HCT116 (cell line): ENCODE measurements around the gene CTNNA1. TPM values are rescaled to one million over a fixed set of nuclear protein-coding genes. Genes with fewer than 3 reads are reported as not detected.

Source experiments
- ATAC-seq: fragments of 200-7000 bp; cut with Tn5 transposase; 2 replicates; pipeline ENCODE4 v1.9.1; 2020; ENCODE audit warnings: mild to moderate bottlenecking, moderate library complexity
- BruUV-seq: library from RNA; stranded (reverse); fragments of 400-500 nt; replicated peaks from 2 replicates; lab custom pipeline; 2021; lab: Mats Ljungman, UMichigan
- CTCF ChIA-PET: fragments of 300-600 bp; sonication (Branson Sonifier 250); formaldehyde crosslinking; loops from one replicate; lab custom pipeline; 2021; ENCODE audit warnings: antibody characterized with exemption; lab: Charles Lee
- POLR2A ChIA-PET: fragments of 300-600, 350-600 bp; sonication (Branson Sonifier 250); formaldehyde crosslinking; loops from one replicate; lab custom pipeline; 2021; ENCODE audit warnings: antibody characterized with exemption; lab: Charles Lee
- RAD21 ChIA-PET, 2 experiments: fragments of 300-600 bp; sonication (Branson Sonifier 250); formaldehyde crosslinking; loops; one replicate each; lab custom pipeline; 2023; ENCODE audit warnings: low total read pairs in 2 of 2; ENCODE audit not compliant: uncharacterized antibody in 2 of 2, unreplicated experiment in 2 of 2, low non-redundant PET in 1 of 2; lab: Charles Lee
- DNase-seq: peaks from one replicate; pipeline ENCODE4 v3.0.0-alpha.2; 2010; ENCODE audit warnings: low read depth, low spot score
- H2AFZ ChIP-seq: fragments of 200-600 bp; shearing (Covaris generic), sonication (generic); 2 replicates; pipeline ENCODE4 v1.6.1; 2017; ENCODE audit warnings: low read depth, mixed run types, mixed read lengths, antibody characterized with exemption, low read length; ENCODE audit not compliant: poor library complexity, severe bottlenecking
- H3K27ac ChIP-seq: 2 replicates; pipeline ENCODE4 v1.5.1; 2012; ENCODE audit warnings: low read depth, low read length
- H3K27me3 ChIP-seq: fragments of 200-600 bp; sonication (generic); 2 replicates; pipeline ENCODE4 v1.6.1; 2016; ENCODE audit warnings: mixed run types, low read length, mixed read lengths; ENCODE audit not compliant: insufficient read depth
- H3K36me3 ChIP-seq, 2 experiments: fragments of 200-500 bp in 1 of 2; fragments of 200-600 bp in 1 of 2; sonication (Bioruptor generic) in 1 of 2; sonication (generic) in 1 of 2; 2 replicates each; pipeline versions ENCODE4 v1.5.1 to v1.6.1; 2014 to 2016; ENCODE audit warnings: low read length in 2 of 2, inconsistent platforms in 1 of 2, mixed read lengths in 1 of 2, mixed run types in 1 of 2; ENCODE audit not compliant: insufficient read depth in 2 of 2, control insufficient read depth in 1 of 2
- H3K4me1 ChIP-seq, 2 experiments: fragments of 200-600 bp in 1 of 2; sonication (generic) in 1 of 2; 2 replicates each; pipeline versions ENCODE4 v1.5.1 to v1.6.1; 2012 to 2017; ENCODE audit warnings: low read length in 2 of 2, inconsistent platforms in 1 of 2, mild to moderate bottlenecking in 1 of 2, mixed read lengths in 1 of 2, mixed run types in 1 of 2, moderate library complexity in 1 of 2; ENCODE audit not compliant: insufficient read depth in 2 of 2, control insufficient read depth in 1 of 2
- H3K4me2 ChIP-seq: fragments of 200-600 bp; sonication (generic); 2 replicates; pipeline ENCODE4 v1.6.1; 2017; ENCODE audit warnings: mixed run types, low read length, mixed read lengths
- H3K4me3 ChIP-seq, 2 experiments: fragments of 200-600 bp in 1 of 2; sonication (generic) in 1 of 2; replicated peaks in 1 of 2; 2 replicates each; pipeline ENCODE4 v1.5.1; 2011 to 2016; ENCODE audit warnings: low read length in 2 of 2, control low read depth in 1 of 2, low read depth in 1 of 2, mild to moderate bottlenecking in 1 of 2, mixed read lengths in 1 of 2, mixed run types in 1 of 2
- H3K79me2 ChIP-seq: fragments of 200-600 bp; sonication (generic); 2 replicates; pipeline ENCODE4 v1.6.1; 2017; ENCODE audit warnings: mild to moderate bottlenecking, mixed run types, low read length, moderate library complexity, mixed read lengths; ENCODE audit not compliant: insufficient read depth
- H3K9ac ChIP-seq: fragments of 200-600 bp; sonication (generic); 2 replicates; pipeline ENCODE4 v1.6.1; 2016; ENCODE audit warnings: low read length, mixed read lengths
- H3K9me2 ChIP-seq: fragments of 200-600 bp; sonication (generic), shearing (Covaris generic); 2 replicates; pipeline ENCODE4 v1.6.1; 2017; ENCODE audit warnings: mixed run types, mild to moderate bottlenecking, moderate library complexity; ENCODE audit not compliant: insufficient read depth
- H3K9me3 ChIP-seq, 2 experiments: fragments of 200-500 bp in 1 of 2; fragments of 200-600 bp in 1 of 2; sonication (Bioruptor generic) in 1 of 2; sonication (generic) in 1 of 2; 2 replicates each; pipeline ENCODE4 v1.6.1; 2014 to 2017; ENCODE audit warnings: low read length in 2 of 2, mixed read lengths in 2 of 2, inconsistent platforms in 1 of 2, low read depth in 1 of 2, mild to moderate bottlenecking in 1 of 2, mixed run types in 1 of 2, moderate library complexity in 1 of 2; ENCODE audit not compliant: control insufficient read depth in 1 of 2, insufficient read depth in 1 of 2
- H4K20me1 ChIP-seq: fragments of 200-600 bp; sonication (generic), shearing (Covaris generic); 2 replicates; pipeline ENCODE4 v1.6.1; 2017; ENCODE audit warnings: mixed run types, mild to moderate bottlenecking, moderate library complexity; ENCODE audit not compliant: insufficient read depth
- ATF3 ChIP-seq: IDR thresholded peaks from 2 replicates; pipeline ENCODE4 v1.6.1; 2012
- CEBPB ChIP-seq: IDR thresholded peaks from 2 replicates; pipeline ENCODE4 v1.6.1; 2012; ENCODE audit warnings: low read depth
- ELF1 ChIP-seq: IDR thresholded peaks from 2 replicates; pipeline ENCODE4 v1.6.1; 2012; ENCODE audit warnings: low read depth, borderline replicate concordance
- EZH2 ChIP-seq: fragments of 200-600 bp; sonication (generic); IDR thresholded peaks from 2 replicates; pipeline ENCODE4 v1.6.1; 2017; ENCODE audit warnings: antibody characterized with exemption, mixed run types
- FOSL1 ChIP-seq: IDR thresholded peaks from 2 replicates; pipeline ENCODE4 v1.6.1; 2012; ENCODE audit warnings: low read depth
- JUND ChIP-seq: IDR thresholded peaks from 2 replicates; pipeline ENCODE4 v1.6.1; 2012
- POLR2AphosphoS5 ChIP-seq: IDR thresholded peaks from 2 replicates; pipeline ENCODE4 v1.6.1; 2011; ENCODE audit warnings: mild to moderate bottlenecking, low read depth, low read length, moderate library complexity
- RAD21 ChIP-seq: IDR thresholded peaks from 2 replicates; pipeline ENCODE4 v1.6.1; 2012; ENCODE audit warnings: low read depth, mild to moderate bottlenecking
- SIN3A ChIP-seq: IDR thresholded peaks from 2 replicates; pipeline ENCODE4 v1.6.1; 2012; ENCODE audit warnings: low read depth
- SP1 ChIP-seq: IDR thresholded peaks from 2 replicates; pipeline ENCODE4 v1.6.1; 2012; ENCODE audit warnings: low read depth
- SRF ChIP-seq: IDR thresholded peaks from 2 replicates; pipeline ENCODE4 v1.6.1; 2012; ENCODE audit warnings: low read depth
- TCF7L2 ChIP-seq: IDR thresholded peaks from 2 replicates; pipeline ENCODE4 v1.7.0; 2011; ENCODE audit warnings: borderline replicate concordance, inconsistent platforms; ENCODE audit not compliant: insufficient read depth, insufficient read length; ENCODE audit errors: extremely low read depth
- YY1 ChIP-seq: IDR thresholded peaks from 2 replicates; pipeline ENCODE4 v1.6.1; 2011; ENCODE audit warnings: low read length, low read depth, moderate library complexity, mild to moderate bottlenecking; ENCODE audit not compliant: insufficient replicate concordance; ENCODE audit errors: extremely low read depth
- ZBTB33 ChIP-seq: IDR thresholded peaks from 2 replicates; pipeline ENCODE4 v1.6.1; 2011; ENCODE audit warnings: mild to moderate bottlenecking, low read length, moderate library complexity; ENCODE audit not compliant: insufficient replicate concordance; ENCODE audit errors: extremely low read depth
- ZFX ChIP-seq: fragments of 450-650 bp; IDR thresholded peaks from 2 replicates; pipeline ENCODE4 v1.6.1; 2017
- ZNF274 ChIP-seq: fragments of 200-500 bp; sonication (Bioruptor generic); IDR thresholded peaks from 2 replicates; pipeline ENCODE4 v1.6.1; 2014; ENCODE audit warnings: mild to moderate bottlenecking, low read depth, low read length, inconsistent platforms
- intact Hi-C: fragments of 100-400 bp; cut with micrococcal nuclease; formaldehyde crosslinking; loops from 2 replicates; pipeline ENCODE4 v1.10.0; 2022
- total RNA-seq: library from RNA; stranded (reverse); gene quantifications from one replicate; pipeline ENCODE4 v1.2.1, GENCODE V29; 2021; ENCODE audit not compliant: unreplicated experiment

CTNNA1 gene
- total RNA-seq, 1 experiment from 2014 or later, result 313 TPM

- CTCF ChIA-PET, result interaction anchor here (3.9 kb wide), 1 partner anchor 29 kb away, joined by 10 read pairs; no protein-coding TSS in a partner anchor
- RAD21 ChIA-PET, result no interaction called here
- Histone ChIP-seq H3K4me3 (peak overlapping the region; percentile 82 to 95), H3K9me3 (no peaks in the 10 kb centered on the region), H3K9ac (peak overlapping the region; percentile 92), H4K20me1 (no peaks in the 10 kb centered on the region; the same call in 1 of the 2 replicates), H2AFZ (no peak overlapping the region), H3K27ac (peak overlapping the region; percentile 98), H3K36me3 (peaks cover 1 to 3% of the 10 kb centered on the region in 2 experiments; a peak in 2 of 4 replicates), H3K79me2 (peaks cover 55% of the 10 kb centered on the region), H3K4me1 (peaks cover 22 to 42% of the 10 kb centered on the region in 2 experiments), H3K9me2 (no peaks in the 10 kb centered on the region), H3K27me3 (no peaks in the 10 kb centered on the region), H3K4me2 (peak overlapping the region; percentile 89)
- TF ChIP-seq ZFX (peak; percentile 81), ZNF274 (no peak), POLR2AphosphoS5 (peak; percentile 54; the same call in 1 of the 2 replicates), CEBPB (no peak), SIN3A (no peak), YY1 (peak; percentile 63), SRF (no peak)
- no TSS peak for BruUV-seq
- DNase-seq (peak; percentile 80), ATAC-seq (peak; percentile 22)
- intact Hi-C loops, result loop anchor here (1.0 to 10.0 kb wide), 3 partner anchors 29 to 511 kb away; partner anchors contain the start of gene HSPA9
- POLR2A ChIA-PET, result interaction anchor here (0.7 to 1.5 kb wide), 3 partner anchors 13 to 540 kb away, joined by 3 read pairs; partner anchors contain the start of gene MATR3
Observed at GRCh38 chr5:138753794-138754698, 821 bp downstream of the CTNNA1 start.

GRCh38 chr5:138754699-138755057 lies 1.5 kb downstream of the CTNNA1 start:
- Histone ChIP-seq H3K9me3 (no peaks in the 10 kb centered on the region), H3K27me3 (no peaks in the 10 kb centered on the region), H3K4me3 (peak overlapping the region; percentile 82 to 95), H3K9ac (peak overlapping the region; percentile 92), H3K9me2 (no peaks in the 10 kb centered on the region), H2AFZ (no peak overlapping the region), H4K20me1 (no peaks in the 10 kb centered on the region; the same call in 1 of the 2 replicates), H3K4me1 (peaks cover 22 to 42% of the 10 kb centered on the region in 2 experiments), H3K27ac (peak overlapping the region; percentile 98; the same call in 1 of the 2 replicates), H3K79me2 (peaks cover 61% of the 10 kb centered on the region), H3K4me2 (peak overlapping the region; percentile 89), H3K36me3 (peaks cover 2 to 5% of the 10 kb centered on the region in 2 experiments; a peak in 2 of 4 replicates)
- ChIA-PET POLR2A (interaction anchor here (1.1 kb wide), 1 partner anchor 14 kb away, joined by 3 read pairs; no protein-coding TSS in a partner anchor), CTCF (interaction anchor here (3.9 kb wide), 1 partner anchor 30 kb away, joined by 10 read pairs; no protein-coding TSS in a partner anchor), RAD21 (no interaction called here)
- ATAC-seq (peak; percentile 23; the same call in 1 of the 2 replicates), DNase-seq (peak; percentile 39)
- BruUV-seq, result TSS peak; percentile 68
- intact Hi-C loops, result loop anchor here (1.0 to 10.0 kb wide), 2 partner anchors 179 to 510 kb away; partner anchors contain the start of gene HSPA9
- TF ChIP-seq SIN3A, result no peak
- TF ChIP-seq YY1, result no peak
- no peak for TF ChIP-seq JUND
- TF ChIP-seq TCF7L2, result no peak
- TF ChIP-seq ZBTB33, result no peak
- no peak for TF ChIP-seq EZH2
- no peak for TF ChIP-seq FOSL1
- no peak for TF ChIP-seq ZFX
- no peak for TF ChIP-seq ELF1
- TF ChIP-seq RAD21, result no peak
- no peak for TF ChIP-seq ATF3
- no peak for TF ChIP-seq POLR2AphosphoS5
- no peak for TF ChIP-seq ZNF274
- TF ChIP-seq SP1, result no peak
